Activated T-cell treated with anti-CD3 and anti-CD28 coated beads, Interleukin-2, amount 50 U/mL, for 4 hours (primary cell): Measurements from ENCODE around the gene PRRC2C. TPM values are rescaled to one million over a fixed set of nuclear protein-coding genes. Genes with fewer than 3 reads are reported as not detected.

Source experiments
- total RNA-seq, 3 donors: library from RNA; stranded (reverse); gene quantifications; one replicate each; pipeline ENCODE4 v1.2.1, GENCODE V29; 2021

PRRC2C gene
- total RNA-seq, 3 donors from 2014 or later = 240 to 248 (median 245) TPM

Other genes starting within 250 kb of the PRRC2C start
- not detected for gene FMO1, start 237.0 kb upstream of the PRRC2C start, total RNA-seq
- 1 to 10 TPM in 2 of 3 donors, under 1 TPM in 1; 0.83 to 1.8 (median 1.3) TPM for gene FMO4, start 171.3 kb upstream of the PRRC2C start, total RNA-seq
- under 1 TPM in 1 of 3 donors, not detected in 2; 0.13 TPM for gene MYOCOS, start 136.7 kb downstream of the PRRC2C start, total RNA-seq
- not detected for gene MYOC, start 167.2 kb downstream of the PRRC2C start, total RNA-seq